ENCODE data around the gene DPH2. TPM values are rescaled to one million over a fixed set of nuclear protein-coding genes. Genes with fewer than 3 reads are reported as not detected.

Gene DPH2
- total and polyA plus RNA-seq, 2 of the 8 experiments (the other 6 are each of a cell fraction or from before 2014, with no cell fraction given), result 64.9 to 92.1 TPM

- no peak for TF ChIP-seq SIN3A (conservative IDR thresholded peaks at IDR 0.05 in 1 of 2, IDR thresholded peaks at IDR 0.05 in 1 of 2; ENCODE audit: low read depth in 1 of 2, low read length in 2 of 2)
- TF ChIP-seq SP4 (IDR thresholded peaks at IDR 0.05; ENCODE audit: low read length), result no peak
- no peak for TF ChIP-seq CTBP2 (IDR thresholded peaks at IDR 0.05; ENCODE audit: borderline replicate concordance, insufficient read depth, insufficient read length, low read length)
- no peak for TF ChIP-seq GABPA (IDR thresholded peaks at IDR 0.05; ENCODE audit: borderline replicate concordance, insufficient read depth, low read length)
- TF ChIP-seq RNF2 (IDR thresholded peaks at IDR 0.05; ENCODE audit: borderline replicate concordance, low read depth, low read length, missing control alignments, poor library complexity, severe bottlenecking), result no peak
These were observed 6.8 kb upstream of the DPH2 start (continued) for GRCh38 chr1:43963006-43963405.

All from H1 (cell line).